Osteoblast (primary cell): ENCODE data around the gene TC2N. TPM values are rescaled to one million over a fixed set of nuclear protein-coding genes. Genes with fewer than 3 reads are reported as not detected.

ENCODE experiments used
- DNase-seq: peaks from one replicate; pipeline ENCODE4 v3.0.0; 2011; ENCODE audit warnings: low spot score, mixed read lengths; ENCODE audit not compliant: insufficient read length; ENCODE audit errors: missing footprints
- H2AFZ ChIP-seq: 2 replicates; pipeline ENCODE4 v1.6.0; 2011; ENCODE audit warnings: mild to moderate bottlenecking, low read length
- H3K27ac ChIP-seq: 2 replicates; pipeline ENCODE4 v1.5.1; 2011; ENCODE audit warnings: mild to moderate bottlenecking, low read depth, low read length, moderate library complexity
- H3K27me3 ChIP-seq: 2 replicates; pipeline ENCODE4 v1.6.0; 2012; ENCODE audit warnings: mild to moderate bottlenecking, control low read depth, inconsistent platforms, low read length, moderate library complexity; ENCODE audit not compliant: insufficient read depth
- H3K36me3 ChIP-seq: 2 replicates; pipeline ENCODE4 v1.5.1; 2011; ENCODE audit warnings: mild to moderate bottlenecking, low read length, control low read depth, moderate library complexity; ENCODE audit not compliant: insufficient read depth
- H3K4me1 ChIP-seq: 2 replicates; pipeline ENCODE4 v1.5.1; 2011; ENCODE audit warnings: mild to moderate bottlenecking, low read length, control low read depth, moderate library complexity; ENCODE audit not compliant: insufficient read depth
- H3K4me2 ChIP-seq: 2 replicates; pipeline ENCODE4 v1.6.0; 2011; ENCODE audit warnings: mild to moderate bottlenecking, low read length; ENCODE audit not compliant: insufficient read depth
- H3K4me3 ChIP-seq: fragments of 200-600 bp; sonication (generic); 3 replicates; pipeline ENCODE4 v1.5.1; 2012; ENCODE audit warnings: mild to moderate bottlenecking, low read length, inconsistent platforms; ENCODE audit not compliant: insufficient read depth
- H3K79me2 ChIP-seq: 2 replicates; pipeline ENCODE4 v1.6.0; 2012; ENCODE audit warnings: mild to moderate bottlenecking, low read length, control low read depth, inconsistent platforms; ENCODE audit not compliant: insufficient read depth
- H3K9me3 ChIP-seq: 2 replicates; pipeline ENCODE4 v1.5.1; 2011; ENCODE audit warnings: low read depth, low read length, control low read depth
- H4K20me1 ChIP-seq: 2 replicates; pipeline ENCODE4 v1.6.0; 2012; ENCODE audit warnings: mild to moderate bottlenecking, low read length, control low read depth; ENCODE audit not compliant: insufficient read depth
- CTCF ChIP-seq: IDR thresholded peaks from 2 replicates; pipeline ENCODE4 v1.5.1; 2011; ENCODE audit warnings: mild to moderate bottlenecking, low read depth, low read length, moderate library complexity; ENCODE audit errors: extremely low read depth
- total RNA-seq: library from RNA; depleted of rRNA; stranded (reverse); fragments of >200 nt; gene quantifications from 2 replicates; pipeline ENCODE4 v1.2.3, GENCODE V29; 2012

Gene TC2N
- total RNA-seq, 1 donor = under 0.01 TPM

- Histone ChIP-seq H3K4me2 (no peak overlapping the region), H3K9me3 (no peaks in the 10 kb centered on the region), H4K20me1 (no peaks in the 10 kb centered on the region), H2AFZ (no peak overlapping the region), H3K79me2 (no peaks in the 10 kb centered on the region), H3K27ac (no peak overlapping the region), H3K4me3 (no peak overlapping the region), H3K27me3 (no peaks in the 10 kb centered on the region), H3K4me1 (no peaks in the 10 kb centered on the region), H3K36me3 (no peaks in the 10 kb centered on the region)
- no peak for TF ChIP-seq CTCF
- DNase-seq = no peak
Measured at GRCh38 chr14:91877376-91877915, 10.1 kb upstream of the TC2N start.

GRCh38 chr14:91876492-91876891 lies 9.2 kb upstream of the TC2N start:
- peaks cover 3% of the 10 kb centered on the region for H3K4me1 ChIP-seq
- no peak overlapping the region for H3K4me2 ChIP-seq
- TF ChIP-seq CTCF = no peak
- H4K20me1 ChIP-seq = no peaks in the 10 kb centered on the region
- no peak overlapping the region for H3K27ac ChIP-seq
- no peak overlapping the region for H3K4me3 ChIP-seq
- H2AFZ ChIP-seq = no peak overlapping the region
- no peaks in the 10 kb centered on the region for H3K36me3 ChIP-seq
- no peaks in the 10 kb centered on the region for H3K9me3 ChIP-seq
- no peaks in the 10 kb centered on the region for H3K79me2 ChIP-seq
- H3K27me3 ChIP-seq = no peaks in the 10 kb centered on the region
- DNase-seq = no peak

GRCh38 chr14:91875525-91876286 lies 8.4 kb upstream of the TC2N start:
- no peaks in the 10 kb centered on the region for H3K9me3 ChIP-seq
- H3K27ac ChIP-seq = no peak overlapping the region
- H3K4me1 ChIP-seq = peaks cover 3% of the 10 kb centered on the region
- H3K79me2 ChIP-seq = no peaks in the 10 kb centered on the region
- no peak overlapping the region for H3K4me2 ChIP-seq
- H2AFZ ChIP-seq = no peak overlapping the region
- no peaks in the 10 kb centered on the region for H3K36me3 ChIP-seq
- no peaks in the 10 kb centered on the region for H4K20me1 ChIP-seq
- no peak overlapping the region for H3K4me3 ChIP-seq
- H3K27me3 ChIP-seq = no peaks in the 10 kb centered on the region
- DNase-seq = no peak
- TF ChIP-seq CTCF = no peak
